ENCODE data around the gene SRC. TPM values are rescaled to one million over a fixed set of nuclear protein-coding genes. Genes with fewer than 3 reads are reported as not detected.

Gene SRC
- total RNA-seq, 1 experiment from 2014 or later: 7.6 TPM

- peaks cover 35% of the 10 kb centered on the region for H3K27me3 ChIP-seq (replicated peaks)
- H3K36me3 ChIP-seq: no peaks in the 10 kb centered on the region
- H3K9me3 ChIP-seq (replicated peaks): no peaks in the 10 kb centered on the region
- peak in 1 of 2 experiments; percentile 48 for DNase-seq (ENCODE audit: low read depth in 1 of 2, low spot score in 2 of 2)
- H3K27ac ChIP-seq: no peak overlapping the region
- H3K4me1 ChIP-seq (replicated peaks): peaks cover 11% of the 10 kb centered on the region
- H3K4me3 ChIP-seq: no peak overlapping the region
These were observed 71.9 kb downstream of the SRC start for GRCh38 chr20:37417617-37418467.

GRCh38 chr20:37418591-37419109 lies 72.7 kb downstream of the SRC start:
- Histone ChIP-seq H3K27ac (no peak overlapping the region), H3K4me3 (no peak overlapping the region), H3K27me3 (replicated peaks) (peaks cover 40% of the 10 kb centered on the region), H3K4me1 (replicated peaks) (peaks cover 11% of the 10 kb centered on the region), H3K36me3 (no peaks in the 10 kb centered on the region), H3K9me3 (replicated peaks) (no peaks in the 10 kb centered on the region)
- DNase-seq (ENCODE audit: low read depth in 1 of 2, low spot score in 2 of 2): no peak

GRCh38 chr20:37419307-37419706 lies 73.4 kb downstream of the SRC start:
- no peak for DNase-seq (ENCODE audit: low read depth in 1 of 2, low spot score in 2 of 2)
- peaks cover 40% of the 10 kb centered on the region for H3K27me3 ChIP-seq (replicated peaks)
- H3K4me1 ChIP-seq (replicated peaks): peaks cover 11% of the 10 kb centered on the region
- H3K9me3 ChIP-seq (replicated peaks): no peaks in the 10 kb centered on the region
- no peak overlapping the region for H3K27ac ChIP-seq
- H3K36me3 ChIP-seq: no peaks in the 10 kb centered on the region
- H3K4me3 ChIP-seq: no peak overlapping the region

- no peak for DNase-seq (ENCODE audit: low read depth in 1 of 2, low spot score in 2 of 2)
- no peak overlapping the region for H3K27ac ChIP-seq
- peaks cover 11% of the 10 kb centered on the region for H3K4me1 ChIP-seq (replicated peaks)
- no peaks in the 10 kb centered on the region for H3K9me3 ChIP-seq (replicated peaks)
- no peaks in the 10 kb centered on the region for H3K36me3 ChIP-seq
- H3K27me3 ChIP-seq (replicated peaks): peaks cover 40% of the 10 kb centered on the region
- no peak overlapping the region for H3K4me3 ChIP-seq
These were observed 74.0 kb downstream of the SRC start for GRCh38 chr20:37419774-37420542.

- Histone ChIP-seq H3K36me3 (no peaks in the 10 kb centered on the region), H3K27ac (no peak overlapping the region), H3K27me3 (replicated peaks) (peaks cover 40% of the 10 kb centered on the region), H3K4me3 (no peak overlapping the region), H3K4me1 (replicated peaks) (peaks cover 11% of the 10 kb centered on the region), H3K9me3 (replicated peaks) (no peaks in the 10 kb centered on the region)
- no peak for DNase-seq (ENCODE audit: low read depth in 1 of 2, low spot score in 2 of 2)
These were observed 74.7 kb downstream of the SRC start for GRCh38 chr20:37420610-37421009.

- peaks cover 46% of the 10 kb centered on the region for H3K27me3 ChIP-seq (replicated peaks)
- H3K9me3 ChIP-seq (replicated peaks): no peaks in the 10 kb centered on the region
- no peak for DNase-seq (ENCODE audit: low read depth in 1 of 2, low spot score in 2 of 2)
- H3K36me3 ChIP-seq: no peaks in the 10 kb centered on the region
- H3K4me1 ChIP-seq (replicated peaks): peaks cover 11% of the 10 kb centered on the region
- H3K27ac ChIP-seq: no peak overlapping the region
- no peak overlapping the region for H3K4me3 ChIP-seq
These were observed 75.3 kb downstream of the SRC start for GRCh38 chr20:37421060-37421905.

GRCh38 chr20:37421988-37422387 lies 76.0 kb downstream of the SRC start:
- DNase-seq (ENCODE audit: low read depth in 1 of 2, low spot score in 2 of 2): no peak
- H3K36me3 ChIP-seq: no peaks in the 10 kb centered on the region

GRCh38 chr20:37422791-37423286 lies 76.9 kb downstream of the SRC start:
- Histone ChIP-seq H3K36me3 (no peaks in the 10 kb centered on the region), H3K4me3 (no peak overlapping the region), H3K27ac (no peak overlapping the region), H3K9me3 (replicated peaks) (no peaks in the 10 kb centered on the region), H3K27me3 (replicated peaks) (peaks cover 49% of the 10 kb centered on the region), H3K4me1 (replicated peaks) (peaks cover 8% of the 10 kb centered on the region)
- DNase-seq (ENCODE audit: low read depth in 1 of 2, low spot score in 2 of 2): no peak

More at GRCh38 chr20:37421988-37422387, 76.0 kb downstream of the SRC start:
- Histone ChIP-seq H3K27ac (no peak overlapping the region), H3K9me3 (replicated peaks) (no peaks in the 10 kb centered on the region), H3K27me3 (replicated peaks) (peaks cover 48% of the 10 kb centered on the region), H3K4me1 (replicated peaks) (peaks cover 11% of the 10 kb centered on the region), H3K4me3 (no peak overlapping the region)

GRCh38 chr20:37423545-37423944 lies 77.6 kb downstream of the SRC start:
- Histone ChIP-seq H3K27me3 (replicated peaks) (peaks cover 44% of the 10 kb centered on the region), H3K4me3 (no peak overlapping the region), H3K9me3 (replicated peaks) (no peaks in the 10 kb centered on the region), H3K4me1 (replicated peaks) (0 out of 2 replicates have a peak, but pooled peaks cover 3% of the 10 kb centered on the region), H3K36me3 (no peaks in the 10 kb centered on the region), H3K27ac (no peak overlapping the region)
- DNase-seq (ENCODE audit: low read depth in 1 of 2, low spot score in 2 of 2): no peak

- Histone ChIP-seq H3K27me3 (replicated peaks) (peaks cover 40% of the 10 kb centered on the region), H3K27ac (no peak overlapping the region), H3K36me3 (no peaks in the 10 kb centered on the region), H3K4me1 (replicated peaks) (0 out of 2 replicates have a peak, but pooled peaks cover 3% of the 10 kb centered on the region), H3K4me3 (no peak overlapping the region), H3K9me3 (replicated peaks) (no peaks in the 10 kb centered on the region)
- no peak for DNase-seq (ENCODE audit: low read depth in 1 of 2, low spot score in 2 of 2)
These were observed 78.3 kb downstream of the SRC start for GRCh38 chr20:37424062-37424851.

GRCh38 chr20:37425103-37425625 lies 79.2 kb downstream of the SRC start:
- H3K27ac ChIP-seq: no peak overlapping the region
- peaks cover 37% of the 10 kb centered on the region for H3K27me3 ChIP-seq (replicated peaks)
- no peak overlapping the region for H3K4me3 ChIP-seq
- 0 out of 2 replicates have a peak, but pooled peaks cover 3% of the 10 kb centered on the region for H3K4me1 ChIP-seq (replicated peaks)
- no peaks in the 10 kb centered on the region for H3K9me3 ChIP-seq (replicated peaks)
- no peak for DNase-seq (ENCODE audit: low read depth in 1 of 2, low spot score in 2 of 2)
- H3K36me3 ChIP-seq: no peaks in the 10 kb centered on the region

GRCh38 chr20:37426106-37426505 lies 80.2 kb downstream of the SRC start:
- Histone ChIP-seq H3K27me3 (replicated peaks) (peaks cover 29% of the 10 kb centered on the region), H3K27ac (no peak overlapping the region), H3K4me3 (no peak overlapping the region), H3K9me3 (replicated peaks) (no peaks in the 10 kb centered on the region), H3K36me3 (no peaks in the 10 kb centered on the region), H3K4me1 (replicated peaks) (0 out of 2 replicates have a peak, but pooled peaks cover 3% of the 10 kb centered on the region)
- DNase-seq (ENCODE audit: low read depth in 1 of 2, low spot score in 2 of 2): no peak
